CD14-positive monocyte (primary cell): ENCODE results near the gene FAM81A. TPM values are rescaled to one million over a fixed set of nuclear protein-coding genes. Genes with fewer than 3 reads are reported as not detected.

ENCODE experiments used
- DNase-seq, 3 donors: peaks; one replicate each; pipeline ENCODE4 v3.0.0-alpha.2; 2011 to 2022
- H2AFZ ChIP-seq: 2 replicates; pipeline ENCODE4 v1.6.0; 2012; ENCODE audit warnings: mild to moderate bottlenecking, low read depth, low read length, inconsistent platforms; ENCODE audit not compliant: insufficient read depth, poor library complexity, severe bottlenecking
- H3K27ac ChIP-seq, 2 donors: 1 replicate in 1 of 2; 2 replicates in 1 of 2; pipeline ENCODE4 v1.5.1; 2012 to 2013; ENCODE audit warnings: low read length in 2 of 2, control low read depth in 1 of 2, inconsistent platforms in 1 of 2, low read depth in 1 of 2, mild to moderate bottlenecking in 1 of 2
- H3K27me3 ChIP-seq, 2 donors: one replicate each; pipeline versions ENCODE4 v1.6.0 to v1.6.1; 2011 to 2013; ENCODE audit warnings: low read length in 2 of 2; ENCODE audit not compliant: control insufficient read depth in 2 of 2, insufficient read depth in 2 of 2
- H3K36me3 ChIP-seq, 2 donors: replicated peaks in 1 of 2; 1 replicate in 1 of 2; 2 replicates in 1 of 2; pipeline versions ENCODE4 v1.5.1 to v1.6.1; 2012 to 2013; ENCODE audit warnings: low read length in 2 of 2, control low read depth in 1 of 2, inconsistent platforms in 1 of 2, mild to moderate bottlenecking in 1 of 2; ENCODE audit not compliant: insufficient read depth in 2 of 2, control insufficient read depth in 1 of 2
- H3K4me1 ChIP-seq, 2 donors: 1 replicate in 1 of 2; 2 replicates in 1 of 2; pipeline versions ENCODE4 v1.5.1 to v1.6.1; 2012 to 2013; ENCODE audit warnings: low read length in 2 of 2, control low read depth in 1 of 2, inconsistent platforms in 1 of 2, mild to moderate bottlenecking in 1 of 2, moderate library complexity in 1 of 2; ENCODE audit not compliant: insufficient read depth in 2 of 2, control insufficient read depth in 1 of 2
- H3K4me2 ChIP-seq: replicated peaks from 2 replicates; pipeline ENCODE3; 2012; ENCODE audit warnings: low read length, moderate library complexity, mild to moderate bottlenecking; ENCODE audit not compliant: poor library complexity, severe bottlenecking; ENCODE audit errors: extremely low read depth
- H3K4me3 ChIP-seq, 3 experiments: fragments of 200-600 bp in 1 of 3; sonication (generic) in 1 of 3; replicated peaks in 1 of 3; 1 replicate in 2 of 3; 2 replicates in 1 of 3; pipeline ENCODE4 v1.5.1; 2011 to 2013; ENCODE audit warnings: low read length in 3 of 3, mild to moderate bottlenecking in 3 of 3, control low read depth in 2 of 3, low read depth in 2 of 3, inconsistent platforms in 1 of 3, moderate library complexity in 1 of 3
- H3K79me2 ChIP-seq: 2 replicates; pipeline ENCODE4 v1.6.0; 2012; ENCODE audit warnings: mild to moderate bottlenecking, control low read depth, inconsistent platforms, low read length, moderate library complexity; ENCODE audit not compliant: insufficient read depth
- H3K9ac ChIP-seq: 2 replicates; pipeline ENCODE4 v1.6.0; 2017; ENCODE audit warnings: low read length, mild to moderate bottlenecking; ENCODE audit not compliant: insufficient read depth, poor library complexity, severe bottlenecking
- H3K9me3 ChIP-seq, 2 donors: replicated peaks in 1 of 2; 1 replicate in 1 of 2; 2 replicates in 1 of 2; pipeline versions ENCODE4 v1.5.1 to v1.6.1; 2012 to 2013; ENCODE audit warnings: low read length in 2 of 2, control low read depth in 1 of 2; ENCODE audit not compliant: control insufficient read depth in 1 of 2, insufficient read depth in 1 of 2
- H4K20me1 ChIP-seq: 2 replicates; pipeline ENCODE4 v1.6.0; 2012; ENCODE audit warnings: mild to moderate bottlenecking, low read length, control low read depth, moderate library complexity; ENCODE audit not compliant: insufficient read depth
- H3K27ac Mint-ChIP-seq, 7 donors: one replicate each; pipeline ENCODE4 v1.8.0; 2020; ENCODE audit warnings: mild to moderate bottlenecking in 7 of 7, mixed read lengths in 7 of 7, moderate library complexity in 6 of 7, inconsistent platforms in 2 of 7
- H3K27me3 Mint-ChIP-seq, 3 donors: one replicate each; pipeline ENCODE4 v1.8.0; 2021 to 2022; ENCODE audit warnings: low read depth in 3 of 3, mild to moderate bottlenecking in 3 of 3, mixed read lengths in 3 of 3, moderate library complexity in 3 of 3, inconsistent platforms in 1 of 3
- H3K36me3 Mint-ChIP-seq, 2 donors: one replicate each; pipeline ENCODE4 v1.8.0; 2020; ENCODE audit warnings: mixed read lengths in 2 of 2, inconsistent platforms in 1 of 2, mild to moderate bottlenecking in 1 of 2
- H3K4me1 Mint-ChIP-seq: one replicate; pipeline ENCODE4 v1.8.0; 2020; ENCODE audit warnings: mild to moderate bottlenecking, mixed read lengths
- H3K4me3 Mint-ChIP-seq, 2 donors: one replicate each; pipeline ENCODE4 v1.8.0; 2020; ENCODE audit warnings: mild to moderate bottlenecking in 2 of 2, mixed read lengths in 2 of 2, moderate library complexity in 1 of 2
- H3K9me3 Mint-ChIP-seq, 7 donors: one replicate each; pipeline ENCODE4 v1.8.0; 2020 to 2022; ENCODE audit warnings: mixed read lengths in 7 of 7, mild to moderate bottlenecking in 6 of 7, moderate library complexity in 6 of 7, inconsistent platforms in 2 of 7
- WGBS: methylation state at CpG from one replicate; pipeline ENCODE4 v1.1.5; 2013; ENCODE audit warnings: missing lambda C conversion rate; ENCODE audit not compliant: insufficient coverage; 5-methylcytosine and 5-hydroxymethylcytosine counted together
- intact Hi-C, 2 donors: fragments of 100-400 bp; cut with micrococcal nuclease; formaldehyde crosslinking; loops; one replicate each; pipeline versions ENCODE4 v1.15.0 to v1.15.1; 2023
- polyA plus RNA-seq, 3 donors: library from polyadenylated mRNA; depleted of rRNA in 1 of 3; unstranded in 2 of 3; stranded (reverse) in 1 of 3; fragments of 300-500 nt in 2 of 3; fragments of >200 nt in 1 of 3; fragmentation: Illumina TruSeq in 2 of 3; gene quantifications; 1 replicate in 2 of 3; 2 replicates in 1 of 3; pipeline ENCODE4 v1.2.3, GENCODE V29; 2012 to 2021
- TF ChIP-seq, protein P1 (sequence below): fragments of 200-600 bp; IDR thresholded peaks from one replicate; pipeline ENCODE4 v1.8.0; 2022; ENCODE audit warnings: antibody characterized with exemption, mild to moderate bottlenecking

Gene FAM81A
- polyA plus RNA-seq, 3 donors, result 0.40 to 0.66 TPM; not detected in 1

DNA sequence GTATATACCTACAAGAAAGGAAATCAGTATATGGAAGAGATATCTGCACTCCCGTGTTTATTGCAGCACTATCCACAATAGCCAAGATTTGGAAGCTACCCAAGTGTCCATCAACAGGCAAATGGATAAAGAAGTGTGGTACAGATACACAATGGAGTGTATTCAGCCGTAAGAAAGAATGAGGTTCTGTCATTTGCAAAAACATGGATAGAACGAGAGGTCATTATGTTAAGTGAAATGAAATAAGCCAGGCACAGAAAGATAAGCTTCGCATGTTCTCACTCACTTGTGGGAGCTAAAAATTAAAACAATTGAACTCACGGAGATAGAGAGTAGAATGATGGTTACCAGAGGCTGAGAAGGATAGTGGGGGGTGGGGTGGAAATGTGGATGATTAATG lies 53.1 kb downstream of the FAM81A start:
- Mint-ChIP-seq H3K27me3 (peaks cover 0 to 2% (median 2%) of the 10 kb centered on the region in 3 donors), H3K27ac (no peak overlapping the region), H3K36me3 (no peaks in the 10 kb centered on the region), H3K9me3 (peaks cover 0 to 3% (median 0%) of the 10 kb centered on the region in 7 donors), H3K4me3 (no peak overlapping the region), H3K4me1 (peaks cover 5% of the 10 kb centered on the region)
- intact Hi-C loops, result loop anchor here (5.0 to 10.0 kb wide), 3 partner anchors 239 to 336 kb away; no protein-coding TSS in a partner anchor
- Histone ChIP-seq H3K36me3 (no peaks in the 10 kb centered on the region), H4K20me1 (no peaks in the 10 kb centered on the region), H3K9me3 (no peaks in the 10 kb centered on the region), H3K27ac (no peak overlapping the region), H3K79me2 (no peaks in the 10 kb centered on the region), H3K4me1 (peaks cover 0 to 5% of the 10 kb centered on the region in 2 donors), H3K4me3 (no peak overlapping the region), H3K27me3 (no peaks in the 10 kb centered on the region), H2AFZ (no peak overlapping the region), H3K4me2 (no peak overlapping the region), H3K9ac (no peak overlapping the region)
- DNase-seq, result no peak
- WGBS, result 95% methylated on average over 4 of the region's 5 CpGs
- TF ChIP-seq, protein P1, sequence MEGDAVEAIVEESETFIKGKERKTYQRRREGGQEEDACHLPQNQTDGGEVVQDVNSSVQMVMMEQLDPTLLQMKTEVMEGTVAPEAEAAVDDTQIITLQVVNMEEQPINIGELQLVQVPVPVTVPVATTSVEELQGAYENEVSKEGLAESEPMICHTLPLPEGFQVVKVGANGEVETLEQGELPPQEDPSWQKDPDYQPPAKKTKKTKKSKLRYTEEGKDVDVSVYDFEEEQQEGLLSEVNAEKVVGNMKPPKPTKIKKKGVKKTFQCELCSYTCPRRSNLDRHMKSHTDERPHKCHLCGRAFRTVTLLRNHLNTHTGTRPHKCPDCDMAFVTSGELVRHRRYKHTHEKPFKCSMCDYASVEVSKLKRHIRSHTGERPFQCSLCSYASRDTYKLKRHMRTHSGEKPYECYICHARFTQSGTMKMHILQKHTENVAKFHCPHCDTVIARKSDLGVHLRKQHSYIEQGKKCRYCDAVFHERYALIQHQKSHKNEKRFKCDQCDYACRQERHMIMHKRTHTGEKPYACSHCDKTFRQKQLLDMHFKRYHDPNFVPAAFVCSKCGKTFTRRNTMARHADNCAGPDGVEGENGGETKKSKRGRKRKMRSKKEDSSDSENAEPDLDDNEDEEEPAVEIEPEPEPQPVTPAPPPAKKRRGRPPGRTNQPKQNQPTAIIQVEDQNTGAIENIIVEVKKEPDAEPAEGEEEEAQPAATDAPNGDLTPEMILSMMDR, result no peak

DNA sequence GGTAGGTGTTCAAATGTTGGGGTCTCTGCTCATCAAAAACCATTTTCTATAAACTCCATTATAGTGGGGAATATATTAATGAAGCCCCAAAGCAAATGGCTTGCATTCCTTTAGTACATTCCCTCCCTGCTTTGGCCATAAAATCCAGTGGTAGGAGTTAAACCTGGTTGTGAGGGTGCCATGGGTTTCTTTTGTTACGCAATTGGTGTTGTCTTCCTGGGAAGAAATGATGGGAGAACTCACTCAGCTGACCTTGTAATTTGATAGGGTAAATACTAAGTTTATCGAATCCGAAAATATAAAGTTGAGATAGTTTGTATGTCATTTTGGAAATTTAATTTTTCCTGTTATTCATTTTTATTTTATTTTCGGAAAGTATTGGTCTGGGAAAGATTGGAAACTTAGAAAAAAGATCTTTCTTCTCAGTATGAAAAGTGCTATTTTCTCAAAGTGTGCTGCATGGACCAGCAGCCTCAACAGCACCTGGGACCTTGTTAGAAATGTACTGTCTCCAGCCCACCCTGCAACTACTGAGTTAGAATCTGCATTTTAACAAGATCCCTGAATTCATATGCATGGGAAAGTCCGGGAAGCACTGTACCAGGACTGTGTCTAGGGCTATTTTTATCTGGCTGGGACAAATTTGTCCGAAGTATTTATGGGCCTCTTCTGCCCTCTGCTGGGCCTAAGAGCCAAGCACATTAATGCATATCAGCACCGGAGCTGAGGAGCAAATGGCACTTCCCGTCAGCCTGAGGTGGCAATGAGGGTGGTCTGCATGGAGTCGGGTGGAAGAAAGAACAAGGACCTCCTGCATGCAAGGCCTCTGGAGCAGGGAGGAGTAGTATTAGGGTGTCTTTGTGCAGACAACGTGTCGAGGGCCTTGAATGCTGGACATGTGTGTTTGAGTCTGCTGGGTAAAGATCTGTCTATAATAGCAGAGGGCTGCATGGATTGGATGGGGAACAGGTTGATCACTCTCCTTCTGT lies 54.7 kb downstream of the FAM81A start:
- no peaks in the 10 kb centered on the region for H4K20me1 ChIP-seq
- H3K36me3 ChIP-seq, result no peaks in the 10 kb centered on the region
- intact Hi-C loops, result loop anchor here (2.0 to 10.0 kb wide), 4 partner anchors 240 to 338 kb away; no protein-coding TSS in a partner anchor
- H3K4me1 ChIP-seq, result peaks cover 0 to 5% of the 10 kb centered on the region in 2 donors
- H2AFZ ChIP-seq, result no peak overlapping the region
- 10% methylated on average over 7 of the region's 11 CpGs for WGBS
- Mint-ChIP-seq H3K9me3 (peaks cover 0 to 3% (median 0%) of the 10 kb centered on the region in 7 donors), H3K4me1 (peaks cover 5% of the 10 kb centered on the region), H3K27me3 (peaks cover 0 to 2% (median 2%) of the 10 kb centered on the region in 3 donors), H3K27ac (no peak overlapping the region), H3K4me3 (no peak overlapping the region), H3K36me3 (no peaks in the 10 kb centered on the region)
- no peak overlapping the region for H3K4me2 ChIP-seq
- H3K9me3 ChIP-seq, result no peaks in the 10 kb centered on the region
- H3K4me3 ChIP-seq, result no peak overlapping the region
- H3K79me2 ChIP-seq, result no peaks in the 10 kb centered on the region
- TF ChIP-seq, protein P1, result peak; percentile 89
- H3K27ac ChIP-seq, result no peak overlapping the region
- no peaks in the 10 kb centered on the region for H3K27me3 ChIP-seq
- H3K9ac ChIP-seq, result no peak overlapping the region
- DNase-seq, result peak; percentile 48 to 67 (median 64)
